CD4-positive, alpha-beta T cell treated with Interleukin-15 for 4 hours (primary cell): ENCODE results near the gene MAGIX.

ENCODE experiments used
- DNase-seq: peaks from one replicate; pipeline ENCODE4 v3.0.0-alpha.2; 2020; ENCODE audit warnings: low spot score

Gene MAGIX

DNA sequence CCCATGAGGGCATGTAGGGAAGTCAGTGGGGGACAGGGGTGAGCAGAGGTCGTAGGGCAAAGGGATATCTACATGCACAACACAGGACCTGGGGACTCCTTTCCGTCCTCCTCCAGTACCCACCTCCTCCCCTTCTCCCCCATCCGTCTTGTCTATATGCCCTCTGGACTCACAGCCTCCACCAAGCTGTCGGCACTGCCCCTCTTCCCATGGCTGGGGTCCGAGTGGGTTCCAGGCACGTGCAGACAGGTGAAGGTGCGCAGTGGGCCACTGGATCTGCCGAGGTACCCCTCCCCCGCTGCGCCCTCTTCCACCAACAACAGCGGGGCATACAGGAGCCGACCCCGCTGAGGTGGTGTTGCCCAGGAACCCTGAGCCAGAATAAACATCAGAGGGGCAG, 42.9 kb downstream of the MAGIX start:
- DNase-seq: no peak

DNA sequence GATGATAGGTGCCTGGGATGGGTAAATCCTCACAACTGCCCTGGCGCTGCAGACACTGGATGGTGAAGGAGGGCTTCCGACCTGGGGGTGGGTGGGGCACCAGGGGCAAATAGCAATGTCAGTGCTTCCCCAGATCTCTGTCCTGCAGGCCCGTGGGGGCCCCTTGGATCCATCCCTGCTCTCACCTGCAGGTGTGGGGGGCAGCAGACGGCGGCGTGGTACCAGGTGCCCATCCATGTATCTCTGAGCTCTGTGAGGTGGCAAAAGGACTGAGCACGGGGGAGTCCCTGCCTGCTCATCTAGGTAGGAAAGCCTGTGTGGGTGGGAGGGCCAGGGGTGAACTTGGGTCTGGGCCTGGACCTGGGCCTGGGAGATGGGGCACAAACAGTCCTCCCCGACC, 44.0 kb downstream of the MAGIX start:
- DNase-seq: no peak

DNA sequence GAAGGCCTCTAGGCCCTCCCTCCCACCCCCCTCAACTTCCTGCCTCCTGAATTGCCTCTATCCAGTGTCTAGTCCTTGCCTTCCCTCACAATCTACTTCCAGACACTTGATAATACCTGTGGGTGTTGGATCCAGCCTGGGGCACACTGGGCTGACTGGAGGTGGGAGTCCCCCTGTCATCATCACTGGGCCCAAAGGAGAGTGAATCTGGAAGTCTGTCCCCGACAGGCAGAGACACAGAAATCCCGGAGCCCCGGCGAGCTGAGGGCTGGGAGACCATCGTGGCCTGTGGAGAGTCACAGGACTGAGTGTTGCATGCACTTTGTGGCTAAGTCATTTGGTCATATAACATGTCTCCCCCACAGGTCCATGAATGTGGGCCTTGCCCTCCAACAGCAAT, 45.8 kb downstream of the MAGIX start:
- DNase-seq: no peak

DNA sequence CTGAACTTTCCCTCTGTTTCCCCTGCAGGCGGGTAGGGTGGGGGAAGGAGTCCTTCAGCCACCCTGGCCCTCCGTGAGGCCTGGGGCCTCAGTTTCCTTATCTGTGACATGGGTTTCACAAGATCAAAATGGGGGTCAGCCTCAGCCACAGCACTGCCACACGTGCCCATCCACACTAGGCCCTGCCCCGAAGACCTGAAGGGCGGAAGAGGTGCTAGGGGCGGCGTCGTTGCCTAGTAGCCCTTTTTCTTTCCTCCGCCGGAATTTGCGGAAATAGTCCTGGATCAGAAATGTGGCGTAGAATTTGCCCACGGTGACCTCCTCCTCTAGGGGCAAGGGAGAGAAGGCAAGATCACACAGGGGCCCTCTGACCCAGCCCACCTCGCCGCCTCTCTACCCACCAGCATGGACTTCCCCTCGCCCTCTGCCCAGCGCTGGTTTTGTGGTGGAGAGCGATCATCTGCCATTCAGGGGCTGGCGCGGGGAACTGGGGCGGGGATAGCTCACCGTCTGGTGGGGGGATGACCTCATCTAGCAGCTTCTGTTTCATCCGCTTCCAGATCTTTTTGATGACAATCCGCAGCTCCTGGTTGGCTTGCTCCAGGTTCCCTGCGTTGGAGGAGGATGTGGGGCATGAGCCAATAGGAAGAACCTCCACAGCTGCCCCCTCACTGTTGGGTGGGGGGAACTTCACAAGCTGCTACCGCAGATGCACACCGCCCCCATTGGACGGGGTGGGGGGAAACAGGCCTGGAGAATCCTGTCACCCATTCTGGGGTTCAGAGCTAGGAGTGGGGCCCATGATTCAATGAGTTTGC, 47.1 kb downstream of the MAGIX start:
- no peak for DNase-seq

DNA sequence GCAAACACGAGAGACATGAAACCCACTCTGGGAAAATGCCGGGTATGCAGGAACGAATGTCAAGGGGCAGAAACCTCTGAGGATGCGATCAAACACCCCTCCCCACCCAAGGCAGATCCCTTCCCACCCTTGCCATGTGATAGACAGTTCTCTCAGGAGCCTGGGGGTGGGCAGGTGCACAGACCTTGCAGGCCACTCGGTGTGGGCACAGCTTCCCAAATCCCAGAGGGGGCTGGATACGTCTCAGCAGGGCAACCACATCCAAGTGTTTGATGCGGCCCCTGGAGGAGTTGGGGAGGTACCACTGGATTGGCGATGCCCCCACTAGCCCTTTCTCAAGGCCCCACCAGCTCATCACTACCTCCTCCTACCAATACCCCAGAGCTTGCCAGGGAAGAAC, 47.8 kb downstream of the MAGIX start:
- DNase-seq: no peak

DNA sequence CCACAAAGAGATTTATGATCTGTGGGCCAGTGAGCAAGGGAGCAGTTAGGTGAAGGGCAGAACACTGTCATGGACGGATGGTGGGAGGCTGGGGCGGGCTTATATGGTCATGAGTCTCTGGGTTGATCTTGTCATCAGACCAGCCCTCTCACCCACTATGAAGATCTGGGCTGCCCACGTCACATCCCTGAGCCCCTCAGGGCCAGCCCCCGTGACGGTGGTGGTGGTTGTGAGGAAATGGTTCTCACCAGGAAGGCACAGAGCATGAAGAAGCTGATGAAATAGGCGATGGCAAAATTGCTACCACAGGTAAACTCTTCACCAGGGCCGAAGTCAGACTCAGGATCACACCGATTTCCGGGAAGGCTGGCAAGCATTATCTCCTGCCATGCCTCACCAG, 48.5 kb downstream of the MAGIX start:
- DNase-seq: no peak

DNA sequence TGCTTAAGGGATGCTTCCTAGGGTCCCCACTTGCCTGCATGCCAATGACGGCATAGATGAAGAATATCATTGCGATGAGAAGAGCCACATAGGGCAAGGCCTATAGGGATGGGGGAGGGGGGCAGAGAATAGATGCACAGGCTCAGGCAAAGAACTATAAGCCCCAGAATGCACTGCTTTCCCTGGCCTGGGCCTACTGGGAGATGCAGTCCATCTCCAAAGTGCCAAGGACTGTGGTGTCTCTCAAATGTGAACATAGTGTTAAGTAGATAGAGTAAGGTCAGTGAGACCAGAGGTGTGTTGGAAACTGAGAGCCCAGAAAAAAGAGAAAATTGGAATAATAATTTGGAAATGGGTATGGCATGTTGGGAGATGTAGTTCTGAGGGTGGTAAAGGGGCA, 49.7 kb downstream of the MAGIX start:
- no peak for DNase-seq

DNA sequence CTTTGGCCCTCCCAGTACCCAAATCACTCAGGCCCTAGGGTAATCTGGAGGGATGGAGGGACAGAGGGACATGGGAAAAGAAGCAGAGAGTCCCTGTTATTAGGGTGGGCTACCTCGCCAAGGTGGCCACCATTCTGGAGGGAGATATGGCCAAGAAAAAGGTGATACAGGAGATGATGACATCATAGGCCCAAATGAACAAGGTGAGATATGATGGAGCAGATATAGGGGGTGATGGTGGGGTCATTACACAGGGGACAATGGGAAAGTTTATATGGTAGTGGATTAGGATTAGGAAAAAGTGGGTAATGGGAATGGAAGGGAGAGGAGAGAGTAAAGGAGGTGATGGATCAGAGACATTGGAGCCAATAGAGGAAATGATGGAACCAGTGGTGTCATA, 50.3 kb downstream of the MAGIX start:
- no peak for DNase-seq

DNA sequence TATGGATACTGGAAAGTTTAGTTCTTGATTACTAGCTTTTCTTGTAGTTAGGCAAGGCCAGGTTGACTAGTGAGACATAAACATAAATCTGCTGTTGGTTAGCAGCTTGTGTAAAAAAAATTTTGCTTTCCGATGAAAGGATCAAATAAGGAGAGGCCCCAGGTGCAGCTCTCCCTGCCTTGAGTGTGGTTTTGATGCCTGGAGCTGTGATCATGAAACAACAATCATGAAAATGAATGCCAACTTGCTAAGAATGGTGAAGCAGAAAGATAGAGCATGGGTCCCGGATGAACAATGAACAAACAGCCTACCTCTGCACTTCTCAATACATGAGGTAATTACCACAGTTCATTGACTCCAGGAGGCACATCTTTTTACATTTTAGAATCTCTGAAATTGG, 51.9 kb downstream of the MAGIX start:
- DNase-seq: no peak

DNA sequence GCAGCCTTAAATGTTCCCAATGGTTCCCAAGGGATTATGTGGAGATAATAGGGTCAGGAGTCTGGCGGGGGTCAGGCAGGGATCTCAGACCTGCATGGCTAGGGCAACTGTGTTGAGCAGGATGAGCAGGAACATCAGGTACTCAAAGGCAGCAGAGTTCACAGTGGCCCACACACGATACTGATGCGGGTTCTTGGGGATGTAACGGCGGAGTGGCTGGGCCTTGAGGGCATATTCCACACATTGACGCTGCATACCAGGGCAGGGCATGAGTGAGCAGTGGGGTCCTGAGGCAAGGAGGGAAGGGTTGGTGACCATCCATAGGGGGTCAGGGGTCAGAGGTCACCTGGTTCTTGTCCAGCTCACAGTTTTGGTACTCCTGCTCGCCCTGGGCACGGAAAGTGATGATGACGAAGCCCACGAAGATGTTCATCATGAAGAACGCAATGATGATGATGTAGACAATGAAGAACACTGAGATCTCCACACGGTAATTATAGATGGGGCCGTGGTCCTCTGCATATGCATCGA, 52.5 kb downstream of the MAGIX start:
- no peak for DNase-seq
